Stimulated activated CD4-positive, alpha-beta T cell treated with anti-CD3 and anti-CD28 coated beads, Interleukin-1b, Interleukin-23, amount 100 ng/mL, for 1 hour (primary cell): Measurements from ENCODE around the gene CLPTM1L.
"Not testable (repeated sequence)": the region's sequence is repeated elsewhere in the genome, so short reads cannot be mapped to it uniquely, and the experiment has no call there.

Experiments used
- DNase-seq, 2 donors: peaks; one replicate each; pipeline ENCODE4 v3.0.0-alpha.2; 2020; ENCODE audit warnings: low read depth in 2 of 2

CLPTM1L gene

GRCh38 chr5:1342711-1343110 lies 2.2 kb downstream of the CLPTM1L start:
- not testable (repeated sequence) for DNase-seq

GRCh38 chr5:1342268-1342667 lies 2.6 kb downstream of the CLPTM1L start:
- no peak for DNase-seq

GRCh38 chr5:1341863-1342262 lies 3.0 kb downstream of the CLPTM1L start:
- no peak for DNase-seq

GRCh38 chr5:1339818-1340210 lies 5.1 kb downstream of the CLPTM1L start:
- DNase-seq: not testable (repeated sequence)

- not testable (repeated sequence) for DNase-seq
Observed at GRCh38 chr5:1339139-1339817, 5.6 kb downstream of the CLPTM1L start.

GRCh38 chr5:1338506-1339070 lies 6.3 kb downstream of the CLPTM1L start:
- DNase-seq: no peak

- DNase-seq: no peak
Observed at GRCh38 chr5:1338196-1338490, 6.8 kb downstream of the CLPTM1L start.

GRCh38 chr5:1337489-1338195 lies 7.3 kb downstream of the CLPTM1L start:
- no peak for DNase-seq

- no peak for DNase-seq
Observed at GRCh38 chr5:1336749-1337488, 8.0 kb downstream of the CLPTM1L start.

- no peak for DNase-seq
Observed at GRCh38 chr5:1336106-1336561, 8.8 kb downstream of the CLPTM1L start.

- DNase-seq: no peak
Observed at GRCh38 chr5:1335540-1336095, 9.3 kb downstream of the CLPTM1L start.

- DNase-seq: no peak
Observed at GRCh38 chr5:1334831-1335539, 9.9 kb downstream of the CLPTM1L start.

- DNase-seq: no peak
Observed at GRCh38 chr5:1333986-1334385, 10.9 kb downstream of the CLPTM1L start.

- DNase-seq: not testable (repeated sequence)
Observed at GRCh38 chr5:1333286-1333685, 11.6 kb downstream of the CLPTM1L start.

GRCh38 chr5:1332461-1333001 lies 12.4 kb downstream of the CLPTM1L start:
- no peak for DNase-seq

GRCh38 chr5:1331861-1332405 lies 13.0 kb downstream of the CLPTM1L start:
- no peak for DNase-seq

- DNase-seq: no peak
Observed at GRCh38 chr5:1330847-1331831, 13.8 kb downstream of the CLPTM1L start.

- no peak for DNase-seq
Observed at GRCh38 chr5:1330146-1330846, 14.6 kb downstream of the CLPTM1L start.

- DNase-seq: no peak
Observed at GRCh38 chr5:1329111-1329579, 15.8 kb downstream of the CLPTM1L start.
